Skeletal muscle tissue (tissue), 4 donors: ENCODE data around the gene ALAS1. TPM values are rescaled to one million over a fixed set of nuclear protein-coding genes. Genes with fewer than 3 reads are reported as not detected.

Source experiments
- H3K27ac ChIP-seq: one replicate; pipeline ENCODE4 v1.7.0; 2013; ENCODE audit warnings: mild to moderate bottlenecking, low read depth, low read length, inconsistent platforms
- H3K27me3 ChIP-seq, 3 donors: one replicate each; pipeline ENCODE4 v1.7.0; 2013; ENCODE audit warnings: low read length in 3 of 3; ENCODE audit not compliant: control insufficient read depth in 3 of 3, insufficient read depth in 3 of 3
- H3K36me3 ChIP-seq, 3 donors: one replicate each; pipeline ENCODE4 v1.7.0; 2013; ENCODE audit warnings: low read length in 3 of 3; ENCODE audit not compliant: control insufficient read depth in 3 of 3, insufficient read depth in 3 of 3
- H3K4me1 ChIP-seq, 3 donors: one replicate each; pipeline ENCODE4 v1.7.0; 2013; ENCODE audit warnings: low read length in 3 of 3, mild to moderate bottlenecking in 3 of 3; ENCODE audit not compliant: control insufficient read depth in 3 of 3, insufficient read depth in 3 of 3
- H3K4me3 ChIP-seq, 3 donors: one replicate each; pipeline ENCODE4 v1.7.0; 2013; ENCODE audit warnings: low read length in 3 of 3
- H3K9ac ChIP-seq, 3 donors: one replicate each; pipeline ENCODE4 v1.7.0; 2013; ENCODE audit warnings: low read length in 3 of 3, mild to moderate bottlenecking in 3 of 3, moderate library complexity in 2 of 3, low read depth in 1 of 3
- H3K9me3 ChIP-seq, 3 donors: one replicate each; pipeline ENCODE4 v1.7.0; 2013; ENCODE audit warnings: low read length in 3 of 3; ENCODE audit not compliant: control insufficient read depth in 3 of 3
- total RNA-seq: library from RNA; depleted of rRNA; stranded (reverse); fragments of >200 nt; gene quantifications from one replicate; pipeline ENCODE4 v1.2.3, GENCODE V29; 2014
- donor health status: Osteomylitis.

Gene ALAS1
- total RNA-seq, 1 donor from 2014 or later, result 31.3 TPM

DNA sequence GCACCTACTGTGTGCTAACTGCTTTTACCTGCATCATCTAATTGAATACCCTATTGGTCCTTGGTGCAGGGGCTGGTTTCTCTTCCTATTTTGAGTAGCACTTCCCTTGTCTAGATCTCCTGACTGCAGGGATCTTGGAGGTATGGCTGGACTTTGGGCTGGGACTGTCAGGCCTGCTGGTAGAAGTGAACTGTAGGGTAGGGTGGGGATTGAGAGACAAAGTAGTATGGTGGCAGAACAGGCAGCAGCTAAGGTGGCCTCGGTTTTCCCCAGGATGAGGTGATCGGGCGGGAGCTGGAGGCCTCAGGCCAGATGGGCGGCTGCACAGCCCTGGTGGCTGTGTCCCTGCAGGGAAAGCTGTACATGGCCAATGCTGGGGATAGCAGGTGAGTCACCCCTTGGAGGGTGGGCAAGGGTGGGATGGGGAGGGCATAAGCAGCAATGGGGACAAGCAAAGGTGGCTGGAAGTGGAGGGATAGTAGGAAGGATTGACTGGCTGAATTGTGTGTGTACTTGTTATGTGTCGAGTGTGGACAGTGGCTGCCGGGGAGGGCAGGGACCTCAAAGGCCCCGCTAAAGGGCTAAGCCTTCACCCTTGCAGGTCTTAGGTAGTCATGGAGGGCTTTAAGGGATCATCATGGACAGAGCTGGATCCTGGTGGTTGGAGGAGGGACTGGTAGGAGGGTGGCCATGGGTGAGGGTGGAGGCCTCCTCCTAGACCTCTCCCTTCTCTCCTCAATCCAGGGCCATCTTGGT is 49.6 kb downstream of the ALAS1 start:
- no peak overlapping the region for H3K27ac ChIP-seq
- H3K4me3 ChIP-seq, result no peak overlapping the region
- peaks cover 15 to 30% (median 26%) of the 10 kb centered on the region in 3 donors for H3K36me3 ChIP-seq
- H3K4me1 ChIP-seq, result peaks cover 16 to 66% (median 43%) of the 10 kb centered on the region in 3 donors
- peaks cover 2 to 20% (median 19%) of the 10 kb centered on the region in 3 donors for H3K27me3 ChIP-seq
- no peaks in the 10 kb centered on the region for H3K9me3 ChIP-seq
- no peak overlapping the region for H3K9ac ChIP-seq

DNA sequence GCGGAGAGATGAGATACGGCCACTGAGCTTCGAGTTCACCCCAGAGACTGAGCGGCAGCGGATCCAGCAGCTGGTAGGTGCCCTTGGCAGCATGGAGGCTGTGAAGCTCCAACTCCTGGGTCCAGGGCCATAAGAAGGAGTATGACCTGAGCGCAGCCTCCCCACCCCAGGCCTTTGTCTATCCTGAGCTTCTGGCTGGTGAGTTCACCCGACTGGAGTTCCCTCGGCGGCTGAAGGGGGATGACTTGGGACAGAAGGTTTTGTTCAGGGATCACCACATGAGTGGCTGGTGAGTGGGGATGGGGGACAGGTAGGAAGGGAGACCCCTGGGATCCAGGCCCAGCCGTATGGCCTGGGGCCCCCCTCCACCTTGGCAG is 50.2 kb downstream of the ALAS1 start:
- Histone ChIP-seq H3K27ac (no peak overlapping the region), H3K36me3 (peaks cover 17 to 33% (median 29%) of the 10 kb centered on the region in 3 donors), H3K27me3 (peaks cover 2 to 20% (median 19%) of the 10 kb centered on the region in 3 donors), H3K4me1 (peaks cover 16 to 69% (median 43%) of the 10 kb centered on the region in 3 donors), H3K9ac (no peak overlapping the region), H3K4me3 (no peak overlapping the region), H3K9me3 (no peaks in the 10 kb centered on the region)

DNA sequence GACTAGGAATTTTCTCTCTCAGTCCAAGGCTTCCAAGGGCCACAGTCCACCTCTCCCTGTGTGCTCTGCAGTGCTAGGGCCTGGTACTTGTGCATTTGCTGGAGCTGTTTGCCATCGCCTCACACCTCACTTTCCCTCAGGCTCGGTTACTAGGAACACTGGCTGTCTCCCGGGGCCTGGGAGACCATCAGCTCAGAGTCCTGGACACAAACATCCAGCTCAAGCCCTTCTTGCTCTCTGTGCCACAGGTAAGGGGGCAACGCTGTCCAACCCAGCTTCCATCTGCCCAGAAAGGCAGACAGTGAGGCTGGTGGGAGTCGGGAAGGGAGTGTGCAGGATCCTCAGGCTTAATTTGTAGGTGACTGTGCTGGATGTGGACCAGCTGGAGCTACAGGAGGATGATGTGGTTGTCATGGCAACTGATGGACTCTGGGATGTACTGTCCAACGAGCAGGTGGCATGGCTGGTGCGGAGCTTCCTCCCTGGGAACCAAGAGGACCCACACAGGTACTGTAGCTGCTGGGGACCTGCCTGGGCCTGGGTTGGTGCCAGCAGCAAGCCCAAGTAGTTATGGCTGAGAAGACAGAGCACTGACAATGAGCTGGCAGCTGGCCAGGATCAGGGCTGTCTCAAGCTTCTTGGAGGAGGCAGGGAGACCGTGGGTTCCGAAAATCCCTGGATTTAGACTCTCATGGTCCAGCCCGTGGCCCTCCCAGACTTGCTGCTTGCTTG is 51.0 kb downstream of the ALAS1 start:
- H3K27me3 ChIP-seq, result peaks cover 2 to 20% (median 17%) of the 10 kb centered on the region in 3 donors
- H3K4me1 ChIP-seq, result peaks cover 16 to 71% (median 42%) of the 10 kb centered on the region in 3 donors
- H3K36me3 ChIP-seq, result peaks cover 25 to 41% (median 37%) of the 10 kb centered on the region in 3 donors
- H3K9me3 ChIP-seq, result no peaks in the 10 kb centered on the region
- no peak overlapping the region for H3K27ac ChIP-seq
- H3K4me3 ChIP-seq, result no peak overlapping the region
- H3K9ac ChIP-seq, result no peak overlapping the region

DNA sequence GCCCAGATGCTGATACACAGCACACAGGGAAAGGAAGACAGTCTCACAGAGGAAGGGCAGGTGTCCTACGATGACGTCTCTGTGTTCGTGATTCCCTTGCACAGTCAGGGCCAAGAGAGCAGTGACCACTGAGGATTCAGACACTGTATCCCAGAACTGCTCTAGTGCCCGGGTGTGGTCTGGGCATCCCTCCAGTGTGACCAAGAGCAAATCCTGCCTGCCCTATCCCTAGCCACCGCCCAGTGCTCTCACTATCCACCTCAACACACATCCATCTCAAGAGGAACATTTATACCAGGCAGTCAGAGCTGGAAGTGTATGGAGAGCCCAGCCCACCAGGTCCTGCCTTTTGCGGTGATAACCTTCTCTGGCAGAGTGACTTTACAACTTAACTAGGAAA is 51.7 kb downstream of the ALAS1 start:
- no peak overlapping the region for H3K27ac ChIP-seq
- no peak overlapping the region for H3K9ac ChIP-seq

DNA sequence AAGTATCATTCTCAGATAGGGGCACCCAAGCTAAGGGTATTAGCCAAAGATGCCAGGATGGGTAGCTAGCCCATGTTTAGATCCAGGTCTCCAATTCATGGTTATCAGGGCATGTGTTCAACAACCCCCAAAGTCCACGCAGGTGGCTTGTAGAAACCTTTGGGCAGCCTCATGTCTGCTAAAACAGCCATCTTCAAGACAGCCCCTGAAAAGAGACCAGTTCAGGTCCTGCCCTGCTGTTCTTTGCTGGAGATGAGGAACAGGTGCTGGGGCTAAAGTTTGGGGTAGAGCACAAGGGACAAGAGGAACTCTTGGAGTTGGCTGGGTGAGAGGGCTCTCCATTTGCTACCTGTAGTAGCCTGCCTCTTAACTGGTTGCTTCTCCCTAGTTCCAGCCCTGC is 52.2 kb downstream of the ALAS1 start:
- H3K27me3 ChIP-seq, result peaks cover 1 to 9% (median 9%) of the 10 kb centered on the region in 3 donors
- no peak overlapping the region for H3K4me3 ChIP-seq
- H3K4me1 ChIP-seq, result peaks cover 13 to 62% (median 35%) of the 10 kb centered on the region in 3 donors
- no peak overlapping the region for H3K27ac ChIP-seq
- no peaks in the 10 kb centered on the region for H3K9me3 ChIP-seq
- H3K9ac ChIP-seq, result no peak overlapping the region
- H3K36me3 ChIP-seq, result peaks cover 31 to 46% (median 45%) of the 10 kb centered on the region in 3 donors

More for the DNA sequence above, 51.7 kb downstream of the ALAS1 start:
- peaks cover 16 to 66% (median 39%) of the 10 kb centered on the region in 3 donors for H3K4me1 ChIP-seq
- H3K36me3 ChIP-seq, result peaks cover 31 to 45% (median 44%) of the 10 kb centered on the region in 3 donors
- H3K27me3 ChIP-seq, result peaks cover 2 to 13% (median 13%) of the 10 kb centered on the region in 3 donors
- no peak overlapping the region for H3K4me3 ChIP-seq
- no peaks in the 10 kb centered on the region for H3K9me3 ChIP-seq

DNA sequence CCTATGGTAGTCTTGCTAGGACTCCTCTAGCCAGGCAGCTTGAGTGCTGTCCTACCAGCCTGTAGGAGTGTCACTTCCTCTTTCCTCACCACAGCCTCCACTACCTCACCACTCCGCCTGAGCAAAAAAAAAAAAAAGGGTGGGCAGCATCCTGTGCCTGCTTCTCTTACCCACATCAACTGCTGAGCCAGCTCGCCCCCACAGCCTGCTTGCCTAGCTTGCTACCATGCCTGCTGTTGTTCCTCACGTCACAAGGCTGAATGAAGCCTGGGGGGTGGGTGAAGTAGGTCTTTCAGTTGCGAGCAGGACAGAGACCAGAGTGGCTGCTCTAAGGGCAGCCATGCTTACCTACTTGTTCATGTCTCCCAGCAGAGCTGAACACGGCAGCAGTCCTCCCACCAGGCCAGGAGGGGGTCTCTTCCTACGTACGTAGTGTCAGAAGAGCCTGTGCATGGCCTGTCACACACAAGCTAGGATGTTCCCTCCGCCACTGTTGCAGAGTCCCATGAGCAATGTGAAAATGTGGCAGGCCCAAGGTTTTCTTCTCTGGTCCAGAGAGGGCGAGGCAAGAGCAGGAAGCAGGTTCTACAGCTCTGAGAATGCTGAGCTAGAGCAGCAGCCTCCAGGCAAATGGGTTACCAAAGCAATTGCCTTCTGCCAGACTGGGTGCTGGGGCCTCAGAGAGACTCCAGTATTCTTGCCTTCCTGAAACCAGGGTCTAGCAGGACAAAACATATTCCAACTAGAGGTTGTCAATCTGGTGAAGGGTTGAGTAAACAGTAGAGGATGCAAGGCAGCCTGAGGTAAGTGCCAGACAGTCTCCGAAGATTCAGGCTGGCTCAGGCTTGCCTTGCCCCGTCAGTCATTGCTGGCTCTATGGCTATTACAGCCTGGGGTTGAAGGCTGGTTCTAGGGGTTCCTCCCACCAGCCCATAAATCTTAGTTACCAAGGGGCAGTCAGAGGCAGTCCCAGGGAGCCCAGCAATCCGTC is 55.6 kb downstream of the ALAS1 start:
- H3K27me3 ChIP-seq, result no peaks in the 10 kb centered on the region
- peaks cover 3 to 35% (median 13%) of the 10 kb centered on the region in 3 donors for H3K4me1 ChIP-seq
- no peak overlapping the region for H3K4me3 ChIP-seq
- peak overlapping the region in 1 of 3 donors; percentile 2 for H3K9ac ChIP-seq
- no peaks in the 10 kb centered on the region for H3K9me3 ChIP-seq
- no peak overlapping the region for H3K27ac ChIP-seq
- peaks cover 62 to 78% (median 75%) of the 10 kb centered on the region in 3 donors for H3K36me3 ChIP-seq

DNA sequence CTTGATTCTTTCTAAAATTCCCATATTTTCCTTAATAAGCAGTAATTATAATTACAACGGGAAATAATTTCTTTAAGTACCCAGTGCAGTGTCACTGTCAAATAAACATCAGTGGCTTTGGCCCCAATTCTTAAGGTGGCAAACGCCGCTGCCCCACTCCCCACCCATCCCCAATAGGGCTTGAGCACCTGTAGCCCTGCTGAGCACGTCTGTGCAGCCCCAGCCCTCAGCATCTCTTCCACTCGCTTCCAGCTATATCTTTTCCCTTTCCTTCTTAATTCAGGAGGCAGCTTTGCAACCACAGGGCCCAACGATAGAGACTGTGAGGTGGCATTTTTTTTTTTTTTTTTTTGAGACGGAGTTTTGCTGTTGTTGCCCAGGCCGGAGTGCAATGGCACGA is 56.6 kb downstream of the ALAS1 start:
- Histone ChIP-seq H3K4me3 (no peak overlapping the region), H3K9ac (no peak overlapping the region), H3K9me3 (no peaks in the 10 kb centered on the region), H3K27me3 (no peaks in the 10 kb centered on the region), H3K36me3 (peaks cover 63 to 78% (median 75%) of the 10 kb centered on the region in 3 donors), H3K27ac (no peak overlapping the region), H3K4me1 (peaks cover 0 to 26% (median 10%) of the 10 kb centered on the region in 3 donors)

DNA sequence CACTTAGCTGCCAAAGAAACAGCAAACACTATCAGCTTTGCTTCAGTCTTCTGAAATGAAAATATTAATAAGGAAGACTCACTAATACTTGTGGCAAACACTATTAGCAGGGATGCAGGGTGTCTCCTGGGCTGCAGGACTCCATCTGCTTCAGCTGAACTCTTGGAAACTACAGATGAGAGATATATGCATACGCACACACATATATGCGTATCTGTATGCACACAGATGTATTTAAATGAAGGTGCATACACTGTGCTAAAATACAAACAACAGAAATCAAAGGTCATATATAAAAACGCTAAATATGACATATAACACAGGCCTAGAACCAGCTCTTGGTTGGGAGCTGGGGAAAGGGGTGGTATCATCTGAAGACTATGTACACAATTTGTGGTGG is 58.2 kb downstream of the ALAS1 start:
- Histone ChIP-seq H3K27me3 (no peaks in the 10 kb centered on the region), H3K36me3 (peaks cover 64 to 78% (median 77%) of the 10 kb centered on the region in 3 donors), H3K4me3 (no peak overlapping the region), H3K27ac (no peak overlapping the region), H3K9me3 (no peaks in the 10 kb centered on the region), H3K9ac (no peak overlapping the region), H3K4me1 (peaks cover 0 to 18% (median 8%) of the 10 kb centered on the region in 3 donors)

DNA sequence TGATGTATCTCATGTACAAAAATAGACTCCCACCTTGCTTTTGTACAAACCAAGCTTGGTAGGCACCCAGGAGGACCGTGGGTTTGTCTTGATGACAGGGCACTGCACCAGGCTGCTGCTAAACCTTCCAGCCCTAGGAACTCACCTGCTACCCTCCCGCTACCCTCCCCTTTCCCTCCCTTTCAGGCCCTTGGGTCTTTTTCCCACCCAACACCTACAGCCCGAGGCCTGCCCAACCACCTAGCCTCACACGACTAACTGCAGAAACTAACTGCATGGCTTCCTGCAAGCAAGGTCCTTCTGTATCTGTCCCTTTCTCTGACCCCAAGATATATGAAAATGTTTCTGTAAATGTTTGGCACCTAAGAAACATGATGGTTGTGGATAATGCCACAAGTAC is 58.7 kb downstream of the ALAS1 start:
- Histone ChIP-seq H3K4me1 (peaks cover 0 to 16% (median 6%) of the 10 kb centered on the region in 3 donors), H3K27ac (no peak overlapping the region), H3K36me3 (peaks cover 64 to 83% (median 79%) of the 10 kb centered on the region in 3 donors), H3K27me3 (no peaks in the 10 kb centered on the region), H3K9me3 (no peaks in the 10 kb centered on the region), H3K4me3 (no peak overlapping the region), H3K9ac (no peak overlapping the region)
